GM19463 (cell line): ENCODE measurements around the gene SBSN.
"Not testable (repeated sequence)": the region's sequence is repeated elsewhere in the genome, so short reads cannot be mapped to it uniquely, and the experiment has no call there.

ENCODE experiments used
- ATAC-seq: cut with Tn5 transposase; IDR thresholded peaks from one replicate; pipeline ENCODE4 v1.9.1; 2021; ENCODE audit warnings: mild to moderate bottlenecking, moderate library complexity; ENCODE audit not compliant: unreplicated experiment

The SBSN gene

DNA sequence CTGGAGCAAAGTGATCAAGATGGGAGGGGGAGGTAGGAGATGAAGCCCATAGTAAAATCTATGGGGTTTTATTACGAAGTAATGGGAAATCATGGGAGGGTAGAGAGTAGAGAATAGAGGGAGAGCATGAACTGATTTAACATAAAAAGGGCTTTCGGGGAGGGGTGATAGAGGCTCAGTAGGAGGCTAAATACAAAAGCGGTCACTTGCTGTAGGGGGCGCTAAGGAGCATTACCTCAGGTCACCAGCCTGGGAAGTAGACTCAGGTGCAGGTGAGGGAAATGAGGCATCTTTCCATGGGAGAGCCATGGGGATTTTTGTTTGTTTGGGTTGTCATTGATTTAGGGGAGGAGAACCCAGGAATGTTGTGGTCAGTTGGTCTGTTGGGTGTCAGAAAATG lies 52.0 kb downstream of the SBSN start:
- ATAC-seq = no peak

GRCh38 chr19:35474594-35474993 lies 53.5 kb downstream of the SBSN start:
- not testable (repeated sequence) for ATAC-seq

DNA sequence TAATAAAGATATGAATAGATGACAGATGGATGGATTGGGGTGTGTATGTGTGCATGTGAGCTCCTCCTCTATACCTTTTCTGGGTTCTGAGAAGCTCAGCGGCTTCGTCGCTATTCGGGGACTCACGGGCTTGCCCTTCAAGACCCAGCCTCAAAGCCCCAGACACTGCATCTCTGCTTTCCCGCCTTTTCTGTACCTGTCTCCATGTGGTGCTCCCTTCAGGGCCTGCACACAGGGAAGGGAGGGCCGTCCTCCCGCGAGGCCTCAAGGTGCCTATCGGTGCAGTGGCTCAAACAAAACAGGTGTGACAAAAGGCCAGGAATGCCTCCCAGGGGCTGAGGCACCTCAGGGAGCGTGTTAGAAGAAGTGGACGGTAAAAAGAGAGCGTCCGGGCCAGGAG lies 54.0 kb downstream of the SBSN start:
- no peak for ATAC-seq
